ENCODE data around the gene EGR1.
"Not testable (repeated sequence)": the region's sequence is repeated elsewhere in the genome, so short reads cannot be mapped to it uniquely, and the experiment has no call there.

Gene EGR1

GRCh38 chr5:138491669-138492559 lies 26.6 kb downstream of the EGR1 start:
- peak; percentile 74 to 97 (median 93) for DNase-seq
- intact Hi-C loops (cut with DNase I): loop anchor here (1.0 kb wide), 1 partner anchor 28 kb away; no protein-coding TSS in a partner anchor

DNA sequence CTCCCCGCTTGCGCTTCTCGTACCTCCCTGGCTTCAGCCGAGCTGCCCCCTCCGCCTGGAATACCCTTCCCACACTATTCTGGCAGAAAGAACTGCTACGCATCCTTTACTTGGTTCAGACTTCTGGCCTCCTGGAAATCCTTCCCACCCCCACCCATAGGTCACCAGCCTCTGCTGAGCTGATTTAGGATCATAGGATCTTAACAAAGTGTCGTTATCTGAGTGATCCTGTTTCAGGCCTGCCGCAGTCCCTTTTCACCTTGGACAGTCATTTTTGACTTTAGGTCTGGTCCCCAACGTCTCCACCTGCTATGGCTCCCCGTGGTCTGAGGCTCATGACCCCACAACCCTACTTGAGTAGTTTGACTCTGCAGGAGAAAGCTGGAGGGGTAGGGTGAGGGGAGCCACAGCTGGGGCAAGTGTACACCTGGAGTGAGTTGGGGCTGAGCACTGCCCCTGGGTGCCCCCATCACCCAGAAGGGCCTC lies 27.3 kb downstream of the EGR1 start:
- intact Hi-C loops (cut with DNase I): loop anchor here (1.0 kb wide), 1 partner anchor 28 kb away; no protein-coding TSS in a partner anchor
- DNase-seq: no peak

DNA sequence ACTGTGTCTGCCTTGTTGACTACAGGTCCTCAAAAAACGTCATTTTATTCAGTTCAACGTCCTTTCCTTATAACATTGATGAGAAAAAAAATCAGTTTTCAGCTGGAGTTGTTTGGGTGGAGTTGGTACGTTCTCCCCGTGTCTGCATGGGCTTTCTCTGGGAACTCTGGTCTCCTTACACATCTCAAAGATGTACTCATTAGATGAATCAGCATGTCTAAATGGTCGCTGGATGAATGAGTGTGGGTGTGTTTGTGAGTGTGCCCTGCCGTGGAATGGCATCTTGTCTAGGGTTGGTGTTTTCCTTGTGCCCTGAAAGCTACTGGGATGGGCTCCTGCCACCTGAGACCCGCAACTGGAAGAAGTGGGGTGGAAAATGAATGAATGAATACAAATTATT lies 30.1 kb downstream of the EGR1 start:
- DNase-seq: no peak
- intact Hi-C loops (cut with DNase I): no loop called here

GRCh38 chr5:138498376-138498775 lies 33.1 kb downstream of the EGR1 start:
- intact Hi-C loops (cut with DNase I): no loop called here
- no peak for DNase-seq

- intact Hi-C loops (cut with DNase I): no loop called here
Measured at GRCh38 chr5:138502121-138502520, 36.8 kb downstream of the EGR1 start.

DNA sequence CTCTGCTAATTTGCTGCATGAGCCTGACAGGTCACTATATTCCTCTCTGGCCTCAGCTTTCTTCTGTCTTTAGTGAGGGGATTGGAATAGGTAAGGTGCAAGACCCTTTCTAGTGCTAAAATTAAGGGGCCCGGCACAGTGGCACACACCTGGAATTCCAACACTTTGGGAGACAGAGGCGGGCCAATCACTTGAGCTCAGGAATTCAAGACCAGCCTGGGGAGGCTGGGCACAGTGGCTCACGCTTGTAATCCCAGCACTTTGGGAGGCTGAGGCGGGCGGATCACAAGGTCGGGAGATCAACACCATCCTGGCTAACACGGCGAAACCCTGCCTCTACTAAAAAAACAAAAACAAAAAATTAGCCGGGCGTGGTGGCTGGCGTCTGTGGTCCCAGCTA lies 37.2 kb downstream of the EGR1 start:
- DNase-seq: no peak
- intact Hi-C loops (cut with DNase I): no loop called here

More at GRCh38 chr5:138502121-138502520, 36.8 kb downstream of the EGR1 start:
- DNase-seq: no peak

DNA sequence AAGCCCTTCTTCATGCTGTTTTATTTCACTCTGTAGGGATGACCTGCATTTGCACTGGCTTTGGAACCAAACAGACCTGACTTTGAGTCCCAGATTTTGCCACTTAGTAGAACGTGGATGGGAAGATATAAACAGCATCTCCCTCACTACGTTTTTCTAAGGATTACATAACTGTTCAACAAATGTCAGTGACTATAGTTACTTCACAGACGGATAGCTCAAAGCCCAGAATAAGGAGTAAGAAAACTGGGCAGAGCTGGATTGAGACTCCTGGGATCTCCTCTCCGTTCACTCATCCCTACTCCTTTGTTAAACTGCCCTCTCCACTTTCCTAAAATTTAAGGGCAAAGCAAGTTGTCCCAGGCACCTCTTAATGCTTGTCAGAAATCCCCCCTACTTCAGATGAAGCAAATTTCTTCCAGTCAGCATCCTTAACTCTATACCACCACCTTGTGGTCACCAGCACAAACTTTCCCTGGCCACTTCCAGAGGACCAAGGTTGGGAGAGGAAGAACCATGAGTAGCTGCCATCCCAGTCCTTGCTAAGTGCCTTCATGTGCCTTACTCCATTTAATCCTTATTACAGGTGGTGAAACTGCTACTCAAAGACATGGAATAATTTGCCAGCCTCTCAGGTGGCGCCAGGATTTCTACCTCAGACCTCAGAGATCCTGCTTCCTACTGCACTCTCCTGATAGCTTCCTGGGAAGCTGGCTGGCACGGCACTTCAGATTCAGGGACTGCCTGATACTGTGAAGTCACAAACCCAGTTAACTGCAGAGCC lies 38.4 kb downstream of the EGR1 start:
- DNase-seq: peak in 32 of 42 donors; percentile 8 to 83 (median 58)
- intact Hi-C loops (cut with DNase I): no loop called here

GRCh38 chr5:138504799-138505198 lies 39.5 kb downstream of the EGR1 start:
- peak in 8 of 42 donors; percentile 17 to 54 (median 22) for DNase-seq
- intact Hi-C loops (cut with DNase I): no loop called here

GRCh38 chr5:138506370-138507306 lies 41.4 kb downstream of the EGR1 start:
- intact Hi-C loops (cut with DNase I): no loop called here
- no peak for DNase-seq

- DNase-seq; intact Hi-C loops (cut with DNase I): not testable (repeated sequence)
Measured at GRCh38 chr5:138507485-138507884, 42.2 kb downstream of the EGR1 start.

- intact Hi-C loops (cut with DNase I): no loop called here
Measured at GRCh38 chr5:138508958-138509357, 43.7 kb downstream of the EGR1 start.

DNA sequence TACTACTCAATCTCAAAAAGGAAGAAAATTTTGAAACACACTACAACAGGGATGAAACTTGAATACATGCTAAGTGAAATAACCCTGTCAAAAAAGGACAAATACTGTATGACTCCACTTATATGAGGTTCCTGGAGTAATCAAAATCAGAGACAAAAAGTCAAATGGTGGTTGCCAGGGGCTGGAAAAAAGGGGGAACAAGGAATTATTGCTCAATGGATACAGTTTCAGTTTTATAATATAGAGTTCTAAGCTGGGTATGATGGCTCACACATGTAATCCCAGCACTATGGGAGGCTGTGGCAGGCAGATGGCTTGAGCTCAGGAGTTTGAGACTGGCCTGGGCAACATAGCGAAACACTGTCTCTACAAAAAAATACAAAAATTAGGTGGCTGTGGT lies 48.7 kb downstream of the EGR1 start:
- intact Hi-C loops (cut with DNase I): no loop called here
- DNase-seq: no peak

More at GRCh38 chr5:138508958-138509357, 43.7 kb downstream of the EGR1 start:
- DNase-seq: no peak

GRCh38 chr5:138515556-138516245 lies 50.4 kb downstream of the EGR1 start:
- DNase-seq: peak in 1 of 42 donors; percentile 33
- intact Hi-C loops (cut with DNase I): no loop called here

DNA sequence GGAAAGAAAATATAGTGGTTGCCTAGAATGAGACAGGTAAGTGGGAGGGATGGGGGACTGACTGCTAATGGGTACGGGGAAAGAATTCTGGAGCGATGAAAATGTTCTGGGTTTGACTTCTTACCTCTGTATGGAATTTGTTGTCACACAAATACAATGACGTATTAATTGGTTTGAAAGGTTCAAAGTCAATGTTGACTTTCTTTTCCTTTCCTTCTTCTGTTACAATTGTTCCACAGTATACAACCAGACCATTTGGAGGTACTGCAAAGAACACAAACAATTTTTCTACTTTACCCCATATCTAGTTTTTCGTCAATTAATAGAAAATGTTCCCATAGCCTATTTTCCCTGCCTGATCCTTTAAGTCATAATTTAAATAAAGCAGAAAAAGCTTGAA lies 52.2 kb downstream of the EGR1 start:
- intact Hi-C loops (cut with DNase I): no loop called here
- DNase-seq: no peak

Data from head of caudate nucleus (tissue), 42 donors.